Measurements from ENCODE around the gene NUCB2.

DNA sequence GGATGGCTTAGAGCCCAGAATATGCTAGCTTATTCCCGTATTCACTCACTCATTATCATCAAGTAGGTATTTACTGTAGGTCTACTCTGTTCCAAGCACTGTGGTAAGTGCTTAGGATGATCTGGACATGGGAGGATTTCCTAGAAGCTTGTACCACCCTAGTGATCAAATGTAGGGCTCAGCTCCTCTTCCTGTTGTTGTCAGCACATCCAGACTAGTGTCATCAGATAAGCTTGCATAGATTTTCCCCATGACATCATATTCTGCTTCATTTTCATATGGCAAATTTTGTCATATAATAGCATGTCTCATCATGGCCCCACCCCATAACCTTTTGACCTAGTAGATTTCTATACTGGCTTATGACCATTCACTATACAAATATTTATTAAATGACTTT lies 19.3 kb upstream of the NUCB2 start:
- TF ChIP-seq, protein P1, sequence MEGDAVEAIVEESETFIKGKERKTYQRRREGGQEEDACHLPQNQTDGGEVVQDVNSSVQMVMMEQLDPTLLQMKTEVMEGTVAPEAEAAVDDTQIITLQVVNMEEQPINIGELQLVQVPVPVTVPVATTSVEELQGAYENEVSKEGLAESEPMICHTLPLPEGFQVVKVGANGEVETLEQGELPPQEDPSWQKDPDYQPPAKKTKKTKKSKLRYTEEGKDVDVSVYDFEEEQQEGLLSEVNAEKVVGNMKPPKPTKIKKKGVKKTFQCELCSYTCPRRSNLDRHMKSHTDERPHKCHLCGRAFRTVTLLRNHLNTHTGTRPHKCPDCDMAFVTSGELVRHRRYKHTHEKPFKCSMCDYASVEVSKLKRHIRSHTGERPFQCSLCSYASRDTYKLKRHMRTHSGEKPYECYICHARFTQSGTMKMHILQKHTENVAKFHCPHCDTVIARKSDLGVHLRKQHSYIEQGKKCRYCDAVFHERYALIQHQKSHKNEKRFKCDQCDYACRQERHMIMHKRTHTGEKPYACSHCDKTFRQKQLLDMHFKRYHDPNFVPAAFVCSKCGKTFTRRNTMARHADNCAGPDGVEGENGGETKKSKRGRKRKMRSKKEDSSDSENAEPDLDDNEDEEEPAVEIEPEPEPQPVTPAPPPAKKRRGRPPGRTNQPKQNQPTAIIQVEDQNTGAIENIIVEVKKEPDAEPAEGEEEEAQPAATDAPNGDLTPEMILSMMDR (conservative IDR thresholded peaks at IDR 0.05 in 1 of 2, IDR thresholded peaks at IDR 0.05 in 1 of 2; ENCODE audit: extremely low read depth in 1 of 2, insufficient read depth in 1 of 2, low read depth in 1 of 2, low read length in 2 of 2): no peak
- no peak for TF ChIP-seq EZH2 (IDR thresholded peaks at IDR 0.05; ENCODE audit: borderline replicate concordance, low read length)

Data from mammary epithelial cell (primary cell).